Measurements from ENCODE around the gene MYL11.

MYL11 gene

DNA sequence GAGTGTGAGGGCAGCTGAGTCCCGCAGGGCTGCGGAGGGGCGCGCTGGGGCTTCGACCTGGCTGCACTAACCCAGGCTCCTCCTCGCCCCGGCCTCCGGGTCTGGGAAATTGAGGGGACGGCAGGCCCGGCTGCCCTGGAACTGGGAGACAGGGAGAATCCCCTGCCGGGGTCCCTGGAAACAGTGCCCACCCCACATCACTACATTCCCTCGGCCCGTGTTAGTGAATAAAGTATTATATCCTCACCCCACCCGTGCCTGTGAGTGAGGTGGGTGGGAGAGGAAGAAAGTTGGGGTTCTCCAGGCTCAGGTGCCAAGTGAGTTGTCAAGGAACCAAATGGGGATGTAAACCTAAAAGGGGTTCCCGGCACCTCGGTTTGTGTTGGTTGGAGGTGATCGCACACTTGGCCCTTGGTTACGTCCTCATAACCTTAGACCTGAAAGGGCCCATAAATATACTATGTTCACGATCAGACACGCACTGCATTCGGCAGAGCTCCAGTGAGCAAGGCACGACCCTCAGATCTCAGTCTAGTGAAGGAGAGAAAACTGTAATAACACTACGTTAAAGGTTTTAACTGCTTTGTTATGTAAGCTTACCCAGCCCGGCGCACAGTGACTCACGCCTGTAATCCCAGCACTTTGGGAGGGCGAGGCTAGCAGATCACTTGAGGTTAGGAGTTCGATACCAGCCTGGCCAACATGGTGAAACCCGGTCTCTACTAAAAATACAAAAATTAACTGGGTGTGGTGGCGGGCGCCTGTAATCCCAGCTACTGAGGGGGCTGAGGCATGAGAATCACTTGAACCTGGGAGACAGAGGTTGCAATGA is 44.0 kb downstream of the MYL11 start:
- no peak for DNase-seq (ENCODE audit: low read depth in 2 of 2)

- no peak for DNase-seq (ENCODE audit: low read depth in 2 of 2)
These were observed 46.4 kb downstream of the MYL11 start for GRCh38 chr16:30421010-30421409.
